Caco-2 (cell line): ENCODE measurements around the gene USP9X. TPM values are rescaled to one million over a fixed set of nuclear protein-coding genes. Genes with fewer than 3 reads are reported as not detected.
A peak's percentile ranks its signal among the peaks of the same experiment; 100 is the strongest.

Experiments
- BruUV-seq: library from RNA; stranded (reverse); fragments of 400-500 nt; replicated peaks from 2 replicates; lab custom pipeline; 2021; lab: Mats Ljungman, UMichigan
- CTCF ChIA-PET: fragments of 300-600 bp; sonication (Branson Sonifier 250); formaldehyde crosslinking; loops from one replicate; lab custom pipeline; 2022; ENCODE audit warnings: antibody characterized with exemption; lab: Charles Lee
- POLR2A ChIA-PET: fragments of 300-600 bp; sonication (Branson Sonifier 250); formaldehyde crosslinking; loops from one replicate; lab custom pipeline; 2022; ENCODE audit warnings: antibody characterized with exemption; lab: Charles Lee
- DNase-seq, 2 experiments: peaks; one replicate each; pipeline versions ENCODE4 v3.0.0 to v3.0.0-alpha.2; 2020 to 2022
- H3K27me3 ChIP-seq: replicated peaks from 2 replicates; pipeline ENCODE4 v1.6.0; 2011; ENCODE audit warnings: low read length; ENCODE audit not compliant: control insufficient read depth, insufficient read depth
- H3K36me3 ChIP-seq: 2 replicates; pipeline ENCODE4 v1.5.1; 2011; ENCODE audit warnings: low read length; ENCODE audit not compliant: control insufficient read depth, insufficient read depth
- H3K4me1 ChIP-seq: fragments of 250-450 bp; sonication (Bioruptor Pico); 2 replicates; pipeline ENCODE4 v1.5.1; 2020; ENCODE audit warnings: mild to moderate bottlenecking
- H3K4me3 ChIP-seq: 2 replicates; pipeline ENCODE4 v1.5.1; 2011; ENCODE audit warnings: low read depth, mild to moderate bottlenecking, control low read depth, low read length
- H3K9me3 ChIP-seq: fragments of 250-450 bp; sonication (Bioruptor Pico); 2 replicates; pipeline ENCODE4 v1.5.1; 2020; ENCODE audit warnings: mild to moderate bottlenecking, moderate library complexity
- H3K27ac Mint-ChIP-seq: one replicate; pipeline ENCODE4 v1.8.0; 2022; ENCODE audit warnings: mixed read lengths; ENCODE audit not compliant: unreplicated experiment
- H3K27me3 Mint-ChIP-seq: one replicate; pipeline ENCODE4 v1.8.0; 2022; ENCODE audit warnings: mixed read lengths; ENCODE audit not compliant: insufficient read depth, unreplicated experiment
- H3K36me3 Mint-ChIP-seq: one replicate; pipeline ENCODE4 v1.8.0; 2022; ENCODE audit warnings: mild to moderate bottlenecking, mixed read lengths; ENCODE audit not compliant: insufficient read depth, unreplicated experiment
- H3K4me1 Mint-ChIP-seq: one replicate; pipeline ENCODE4 v1.8.0; 2022; ENCODE audit warnings: low read depth, mixed read lengths; ENCODE audit not compliant: unreplicated experiment
- H3K4me3 Mint-ChIP-seq: one replicate; pipeline ENCODE4 v1.8.0; 2022; ENCODE audit warnings: mild to moderate bottlenecking, moderate library complexity, mixed read lengths; ENCODE audit not compliant: unreplicated experiment
- H3K9me3 Mint-ChIP-seq: one replicate; pipeline ENCODE4 v1.8.0; 2022; ENCODE audit warnings: mixed read lengths; ENCODE audit not compliant: unreplicated experiment
- CTCF ChIP-seq, 2 experiments: fragments of 200-600 bp in 1 of 2; IDR thresholded peaks; 1 replicate in 1 of 2; 2 replicates in 1 of 2; pipeline versions ENCODE4 v1.5.1 to v1.8.0; 2011 to 2022; ENCODE audit warnings: antibody characterized with exemption in 1 of 2, control low read depth in 1 of 2, inconsistent platforms in 1 of 2, low read depth in 1 of 2, low read length in 1 of 2, mild to moderate bottlenecking in 1 of 2, moderate library complexity in 1 of 2; ENCODE audit not compliant: insufficient read depth in 1 of 2, severe bottlenecking in 1 of 2, unreplicated experiment in 1 of 2
- intact Hi-C: fragments of 100-400 bp; cut with micrococcal nuclease; formaldehyde crosslinking; loops from one replicate; pipeline ENCODE4 v1.10.0; 2022; ENCODE audit not compliant: unreplicated experiment
- total RNA-seq: library from RNA; stranded (reverse); gene quantifications from 2 replicates; pipeline ENCODE4 v1.2.3, GENCODE V29; 2022

USP9X gene
- total RNA-seq, 1 experiment from 2014 or later, result 73.7 TPM

DNA sequence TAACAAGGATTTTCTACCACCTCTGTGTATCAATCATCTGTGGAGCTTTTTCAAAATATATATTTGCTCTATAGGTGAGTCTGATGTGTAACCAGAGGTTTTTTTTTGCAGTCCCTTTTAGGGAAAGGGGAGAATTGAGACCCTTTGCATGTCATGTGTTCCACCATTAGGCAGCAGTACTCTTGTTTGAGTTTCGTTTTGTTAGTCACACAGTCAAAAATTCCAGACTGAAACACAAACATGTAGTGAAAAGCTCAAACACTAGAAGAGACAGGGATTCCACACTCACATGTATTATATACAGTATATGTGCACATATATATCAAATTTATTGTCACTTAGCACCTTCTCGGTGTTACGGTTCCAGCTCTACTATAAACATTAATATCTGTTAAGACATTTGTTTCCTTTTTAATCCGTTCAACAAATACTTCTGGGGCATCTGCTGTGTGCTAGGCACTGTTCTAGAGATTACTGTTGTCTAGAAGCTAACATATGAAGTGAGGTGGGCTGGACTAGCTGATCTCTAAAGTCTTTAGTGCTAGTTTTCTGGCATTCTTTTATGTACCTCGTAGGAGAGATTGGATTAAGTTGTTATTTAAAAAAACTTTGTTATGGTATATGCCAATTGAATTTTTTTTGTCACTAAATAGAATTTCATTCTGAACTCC, 5.5 kb downstream of the USP9X start:
- H3K36me3 Mint-ChIP-seq, result peaks cover 10% of the 10 kb centered on the region
- no peak for TF ChIP-seq CTCF (IDR thresholded peaks at IDR 0.05; ENCODE audit: insufficient read depth in 1 of 2, low read depth in 1 of 2, low read length in 1 of 2, severe bottlenecking in 1 of 2, unreplicated experiment in 1 of 2)
- Histone ChIP-seq H3K27me3 (no peaks in the 10 kb centered on the region), H3K9me3 (no peaks in the 10 kb centered on the region), H3K4me1 (peaks cover 27% of the 10 kb centered on the region), H3K36me3 (no peaks in the 10 kb centered on the region), H3K4me3 (no peak overlapping the region)
- peak in 1 of 2 experiments; percentile 23 for DNase-seq
- peaks cover 7% of the 10 kb centered on the region for H3K4me1 Mint-ChIP-seq
- POLR2A ChIA-PET, result interaction anchor here (0.6 to 0.7 kb wide), 2 partner anchors 12 to 19 kb away, joined by 3 read pairs; no protein-coding TSS in a partner anchor
- BruUV-seq, result no TSS peak
- H3K9me3 Mint-ChIP-seq, result no peaks in the 10 kb centered on the region
- intact Hi-C loops, result no loop called here
- CTCF ChIA-PET, result interaction anchor here (2.0 kb wide), 1 partner anchor 24 kb away, joined by 12 read pairs; no protein-coding TSS in a partner anchor
- no peaks in the 10 kb centered on the region for H3K27me3 Mint-ChIP-seq
- peak overlapping the region; percentile 57 for H3K27ac Mint-ChIP-seq
- H3K4me3 Mint-ChIP-seq, result peak overlapping the region; percentile 40

GRCh38 chrX:41092776-41093175, 7.5 kb downstream of the USP9X start:
- H3K27me3 ChIP-seq, result no peaks in the 10 kb centered on the region
- BruUV-seq, result no TSS peak
- H3K27ac Mint-ChIP-seq, result no peak overlapping the region
- no peaks in the 10 kb centered on the region for H3K36me3 ChIP-seq
- H3K4me3 Mint-ChIP-seq, result no peak overlapping the region
- intact Hi-C loops, result no loop called here
- H3K4me1 ChIP-seq, result peaks cover 27% of the 10 kb centered on the region
- no peak for DNase-seq
- H3K9me3 ChIP-seq, result no peaks in the 10 kb centered on the region
- ChIA-PET CTCF (no interaction called here), POLR2A (no interaction called here)
- H3K36me3 Mint-ChIP-seq, result peaks cover 4% of the 10 kb centered on the region
- no peaks in the 10 kb centered on the region for H3K27me3 Mint-ChIP-seq
- no peaks in the 10 kb centered on the region for H3K9me3 Mint-ChIP-seq
- no peak for TF ChIP-seq CTCF (IDR thresholded peaks at IDR 0.05; ENCODE audit: insufficient read depth in 1 of 2, low read depth in 1 of 2, low read length in 1 of 2, severe bottlenecking in 1 of 2, unreplicated experiment in 1 of 2)
- H3K4me3 ChIP-seq, result no peak overlapping the region
- H3K4me1 Mint-ChIP-seq, result peaks cover 10% of the 10 kb centered on the region

DNA sequence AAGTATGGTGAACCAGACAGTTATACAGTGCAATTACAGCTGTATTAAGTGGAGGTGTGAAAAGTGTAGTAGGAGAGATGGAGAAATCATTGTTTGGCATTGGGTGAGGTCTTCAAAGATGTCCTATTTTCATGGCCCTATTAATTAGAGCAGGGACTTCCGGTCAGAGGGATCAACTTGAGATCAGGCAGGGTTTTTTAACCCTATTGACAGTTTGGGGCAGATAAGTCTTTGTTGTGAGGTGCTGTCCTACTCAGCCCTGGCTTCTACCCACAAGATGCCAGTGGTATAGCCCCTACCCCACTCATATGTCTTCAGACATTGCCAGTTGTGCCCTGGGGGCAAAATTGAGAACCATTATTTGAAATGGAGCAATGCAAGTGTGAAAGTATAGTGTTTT, 9.9 kb downstream of the USP9X start:
- H3K27me3 Mint-ChIP-seq, result no peaks in the 10 kb centered on the region
- Histone ChIP-seq H3K9me3 (no peaks in the 10 kb centered on the region), H3K36me3 (no peaks in the 10 kb centered on the region), H3K4me3 (no peak overlapping the region), H3K27me3 (no peaks in the 10 kb centered on the region), H3K4me1 (peaks cover 23% of the 10 kb centered on the region)
- H3K9me3 Mint-ChIP-seq, result no peaks in the 10 kb centered on the region
- H3K4me1 Mint-ChIP-seq, result peaks cover 10% of the 10 kb centered on the region
- H3K36me3 Mint-ChIP-seq, result peaks cover 11% of the 10 kb centered on the region
- no peak overlapping the region for H3K4me3 Mint-ChIP-seq
- no peak for TF ChIP-seq CTCF (IDR thresholded peaks at IDR 0.05; ENCODE audit: insufficient read depth in 1 of 2, low read depth in 1 of 2, low read length in 1 of 2, severe bottlenecking in 1 of 2, unreplicated experiment in 1 of 2)
- no peak overlapping the region for H3K27ac Mint-ChIP-seq
- intact Hi-C loops, result no loop called here
- BruUV-seq, result no TSS peak
- ChIA-PET POLR2A (no interaction called here), CTCF (no interaction called here)
- no peak for DNase-seq
